Transverse colon (tissue), 4 donors: ENCODE results near the gene BCL11B. TPM values are rescaled to one million over a fixed set of nuclear protein-coding genes. Genes with fewer than 3 reads are reported as not detected.

ENCODE experiments used
- DNase-seq: peaks from one replicate; pipeline ENCODE4 v3.0.0-alpha.2; 2019
- H3K27ac ChIP-seq, 4 donors: fragments of 200-600 bp; sonication (generic); 2 replicates each; pipeline ENCODE4 v1.5.1; 2016 to 2018; ENCODE audit warnings: inconsistent platforms in 4 of 4
- H3K27me3 ChIP-seq: fragments of 200-600 bp; sonication (generic); 2 replicates; pipeline ENCODE4 v1.5.1; 2017; ENCODE audit warnings: inconsistent platforms
- H3K36me3 ChIP-seq, 4 donors: fragments of 200-600 bp; sonication (generic); 2 replicates each; pipeline ENCODE4 v1.5.1; 2017 to 2019; ENCODE audit warnings: inconsistent platforms in 4 of 4
- H3K4me1 ChIP-seq, 4 donors: fragments of 200-600 bp; sonication (generic); 2 replicates each; pipeline ENCODE4 v1.5.1; 2017 to 2020; ENCODE audit warnings: inconsistent platforms in 4 of 4
- H3K4me3 ChIP-seq, 4 donors: fragments of 200-600 bp; sonication (generic); 1 replicate in 1 of 4; 2 replicates in 3 of 4; pipeline versions ENCODE4 v1.5.1 to v1.6.1; 2017 to 2019; ENCODE audit warnings: inconsistent platforms in 4 of 4
- H3K9me3 ChIP-seq, 2 donors: fragments of 200-600 bp; sonication (generic); 2 replicates each; pipeline ENCODE4 v1.5.1; 2017 to 2019; ENCODE audit warnings: inconsistent platforms in 2 of 2
- CTCF ChIP-seq, 5 experiments: fragments of 200-600 bp in 3 of 5; fragments of 450-650 bp in 2 of 5; sonication (generic) in 3 of 5; IDR thresholded peaks; 1 replicate in 2 of 5; 2 replicates in 3 of 5; pipeline ENCODE4 v1.5.1; 2016 to 2017; ENCODE audit warnings: antibody characterized with exemption in 5 of 5, inconsistent platforms in 3 of 5, mild to moderate bottlenecking in 2 of 5, moderate library complexity in 1 of 5
- EP300 ChIP-seq: sonication (generic); formaldehyde crosslinking; IDR thresholded peaks from one replicate; pipeline ENCODE4 v1.6.1; 2017; ENCODE audit warnings: antibody characterized with exemption, low read depth
- POLR2A ChIP-seq: fragments of 450-650 bp; IDR thresholded peaks from one replicate; pipeline ENCODE4 v1.6.1; 2016; ENCODE audit warnings: antibody characterized with exemption, mild to moderate bottlenecking, moderate library complexity
- POLR2AphosphoS5 ChIP-seq, 3 donors: sonication (generic); formaldehyde crosslinking; IDR thresholded peaks; one replicate each; pipeline ENCODE4 v1.6.1; 2016; ENCODE audit warnings: antibody characterized with exemption in 3 of 3
- WGBS, 2 donors: methylation state at CpG; one replicate each; pipeline ENCODE4 v1.1.5; 2018; ENCODE audit warnings: low coverage in 1 of 2; 5-methylcytosine and 5-hydroxymethylcytosine counted together
- in situ Hi-C, 4 donors: fragments of 200-750 bp; cut with MboI; loops; one replicate each; pipeline versions ENCODE4 v1.15.0 to v1.15.1; 2017; ENCODE audit warnings: low sequenced_read_pairs in 3 of 4, low pct_ligation_motif_present in 1 of 4, low pct_unique_long_range_greater_than_20kb in 1 of 4
- intact Hi-C: fragments of 100-400 bp; cut with DNase I; formaldehyde crosslinking; loops from one replicate; pipeline ENCODE4 v1.15.1; 2023; ENCODE audit warnings: low total_unique reads
- total RNA-seq, 4 donors: library from RNA; depleted of rRNA; stranded (reverse); fragments of >200 nt; gene quantifications; one replicate each; pipeline ENCODE4 v1.1.0, GENCODE V29; 2016

BCL11B gene
- total RNA-seq, 4 donors from 2014 or later, result 0.37 to 4.8 (median 3.7) TPM

GRCh38 chr14:99202516-99202915, 69.5 kb downstream of the BCL11B start:
- Histone ChIP-seq H3K4me3 (no peak overlapping the region), H3K36me3 (no peaks in the 10 kb centered on the region), H3K27ac (no peak overlapping the region), H3K27me3 (no peaks in the 10 kb centered on the region), H3K9me3 (no peaks in the 10 kb centered on the region), H3K4me1 (no peaks in the 10 kb centered on the region)
- TF ChIP-seq POLR2AphosphoS5 (IDR thresholded peaks at IDR 0.05) (no peak), POLR2A (no peak), CTCF (IDR thresholded peaks at IDR 0.05) (no peak), EP300 (no peak)
- in situ Hi-C loops, result no loop called here
- intact Hi-C loops, result no loop called here
- no peak for DNase-seq
- WGBS, 2 donors, result 88 to 91% methylated on average over 2 to 8 of the region's 8 CpGs

GRCh38 chr14:99201351-99202073, 70.5 kb downstream of the BCL11B start:
- no peaks in the 10 kb centered on the region for H3K4me1 ChIP-seq
- no peaks in the 10 kb centered on the region for H3K9me3 ChIP-seq
- in situ Hi-C loops, result no loop called here
- H3K27ac ChIP-seq, result no peak overlapping the region
- DNase-seq, result no peak
- no peak overlapping the region for H3K4me3 ChIP-seq
- intact Hi-C loops, result loop anchor here (1.0 kb wide), 1 partner anchor 24 kb away; no protein-coding TSS in a partner anchor
- WGBS, 2 donors, result 86 to 90% methylated on average over 5 to 10 of the region's 10 CpGs
- TF ChIP-seq POLR2A (no peak), CTCF (IDR thresholded peaks at IDR 0.05) (no peak), POLR2AphosphoS5 (IDR thresholded peaks at IDR 0.05) (no peak), EP300 (no peak)
- H3K27me3 ChIP-seq, result no peaks in the 10 kb centered on the region
- H3K36me3 ChIP-seq, result no peaks in the 10 kb centered on the region

- no peaks in the 10 kb centered on the region for H3K36me3 ChIP-seq
- no peak overlapping the region for H3K27ac ChIP-seq
- no peaks in the 10 kb centered on the region for H3K9me3 ChIP-seq
- DNase-seq, result no peak
- WGBS, 2 donors, result 77 to 92% methylated on average over 2 to 7 of the region's 7 CpGs
- H3K4me1 ChIP-seq, result no peaks in the 10 kb centered on the region
- no peaks in the 10 kb centered on the region for H3K27me3 ChIP-seq
- no peak overlapping the region for H3K4me3 ChIP-seq
- TF ChIP-seq POLR2A (no peak), POLR2AphosphoS5 (IDR thresholded peaks at IDR 0.05) (no peak), CTCF (IDR thresholded peaks at IDR 0.05) (no peak), EP300 (no peak)
- intact Hi-C loops (loop anchor here (1.0 kb wide), 1 partner anchor 25 kb away; no protein-coding TSS in a partner anchor), in situ Hi-C loops (no loop called here)
Measured at GRCh38 chr14:99200654-99201005, 71.4 kb downstream of the BCL11B start.

- Histone ChIP-seq H3K4me3 (no peak overlapping the region), H3K27me3 (no peaks in the 10 kb centered on the region), H3K9me3 (no peaks in the 10 kb centered on the region), H3K36me3 (no peaks in the 10 kb centered on the region), H3K27ac (no peak overlapping the region), H3K4me1 (no peaks in the 10 kb centered on the region)
- 67 to 73% methylated on average over 8 to 16 of the region's 16 CpGs for WGBS, 2 donors
- intact Hi-C loops (no loop called here), in situ Hi-C loops (no loop called here)
- DNase-seq, result no peak
- TF ChIP-seq CTCF (IDR thresholded peaks at IDR 0.05) (no peak), POLR2AphosphoS5 (IDR thresholded peaks at IDR 0.05) (no peak), POLR2A (no peak), EP300 (no peak)
Measured at GRCh38 chr14:99199846-99200653, 71.9 kb downstream of the BCL11B start.
